ENCODE data around the gene MED9. TPM values are rescaled to one million over a fixed set of nuclear protein-coding genes. Genes with fewer than 3 reads are reported as not detected.

The MED9 gene
- total and polyA plus RNA-seq, 8 donors = 2.9 to 14.5 (median 11.7) TPM

DNA sequence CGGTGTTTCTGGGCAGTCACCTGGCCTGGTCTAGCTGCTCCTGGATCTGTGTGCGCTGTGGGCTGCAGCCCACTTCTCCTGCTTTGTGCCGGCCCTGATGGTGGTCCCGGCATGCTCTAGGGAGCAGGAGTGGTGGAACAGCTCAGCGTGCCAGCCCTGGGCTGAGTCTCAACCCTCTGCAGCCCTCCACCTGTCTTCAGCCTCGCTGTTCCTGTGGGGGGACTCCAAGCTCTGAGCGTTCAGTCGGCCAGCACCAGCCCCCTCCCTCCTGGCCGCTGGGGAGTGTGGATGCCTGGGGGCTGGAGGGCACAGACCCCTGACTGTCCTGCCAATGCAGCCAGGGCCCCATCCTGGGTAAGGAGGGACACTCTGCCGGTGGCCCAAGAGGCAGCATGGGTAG, 43.1 kb downstream of the MED9 start:
- Histone ChIP-seq H3K27me3 (no peaks in the 10 kb centered on the region), H3K36me3 (peaks cover 4 to 21% (median 15%) of the 10 kb centered on the region in 4 donors), H3K27ac (no peak overlapping the region), H3K9me3 (no peaks in the 10 kb centered on the region), H3K4me1 (peaks cover 8 to 22% (median 14%) of the 10 kb centered on the region in 4 donors), H3K4me3 (no peak overlapping the region)
- TF ChIP-seq POLR2A (IDR thresholded peaks at IDR 0.05) (no peak), POLR2AphosphoS5 (IDR thresholded peaks at IDR 0.05) (no peak), EP300 (IDR thresholded peaks at IDR 0.05) (no peak)
- TF ChIP-seq, protein P1, sequence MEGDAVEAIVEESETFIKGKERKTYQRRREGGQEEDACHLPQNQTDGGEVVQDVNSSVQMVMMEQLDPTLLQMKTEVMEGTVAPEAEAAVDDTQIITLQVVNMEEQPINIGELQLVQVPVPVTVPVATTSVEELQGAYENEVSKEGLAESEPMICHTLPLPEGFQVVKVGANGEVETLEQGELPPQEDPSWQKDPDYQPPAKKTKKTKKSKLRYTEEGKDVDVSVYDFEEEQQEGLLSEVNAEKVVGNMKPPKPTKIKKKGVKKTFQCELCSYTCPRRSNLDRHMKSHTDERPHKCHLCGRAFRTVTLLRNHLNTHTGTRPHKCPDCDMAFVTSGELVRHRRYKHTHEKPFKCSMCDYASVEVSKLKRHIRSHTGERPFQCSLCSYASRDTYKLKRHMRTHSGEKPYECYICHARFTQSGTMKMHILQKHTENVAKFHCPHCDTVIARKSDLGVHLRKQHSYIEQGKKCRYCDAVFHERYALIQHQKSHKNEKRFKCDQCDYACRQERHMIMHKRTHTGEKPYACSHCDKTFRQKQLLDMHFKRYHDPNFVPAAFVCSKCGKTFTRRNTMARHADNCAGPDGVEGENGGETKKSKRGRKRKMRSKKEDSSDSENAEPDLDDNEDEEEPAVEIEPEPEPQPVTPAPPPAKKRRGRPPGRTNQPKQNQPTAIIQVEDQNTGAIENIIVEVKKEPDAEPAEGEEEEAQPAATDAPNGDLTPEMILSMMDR (IDR thresholded peaks at IDR 0.05) = no peak
- intact Hi-C loops (cut with DNase I; ENCODE audit: low total_unique reads) = no loop called here
- DNase-seq = no peak
- 90 to 95% (median 93%) methylated on average over 9 to 10 of the region's 10 CpGs for WGBS, 5 donors

- intact Hi-C loops (cut with DNase I; ENCODE audit: low total_unique reads) = no loop called here
- TF ChIP-seq EP300 (IDR thresholded peaks at IDR 0.05) (no peak), POLR2AphosphoS5 (IDR thresholded peaks at IDR 0.05) (no peak), POLR2A (IDR thresholded peaks at IDR 0.05) (no peak)
- TF ChIP-seq, protein P1 (IDR thresholded peaks at IDR 0.05) = no peak
- Histone ChIP-seq H3K4me1 (peaks cover 11 to 30% (median 22%) of the 10 kb centered on the region in 4 donors), H3K36me3 (peaks cover 4 to 21% (median 15%) of the 10 kb centered on the region in 4 donors), H3K4me3 (no peak overlapping the region), H3K27me3 (no peaks in the 10 kb centered on the region), H3K9me3 (no peaks in the 10 kb centered on the region), H3K27ac (no peak overlapping the region)
- no peak for DNase-seq
- WGBS, 5 donors = 89 to 92% (median 90%) methylated on average over 7 to 22 of the region's 22 CpGs
Observed at GRCh38 chr17:17520599-17521232, 43.9 kb downstream of the MED9 start.

DNA sequence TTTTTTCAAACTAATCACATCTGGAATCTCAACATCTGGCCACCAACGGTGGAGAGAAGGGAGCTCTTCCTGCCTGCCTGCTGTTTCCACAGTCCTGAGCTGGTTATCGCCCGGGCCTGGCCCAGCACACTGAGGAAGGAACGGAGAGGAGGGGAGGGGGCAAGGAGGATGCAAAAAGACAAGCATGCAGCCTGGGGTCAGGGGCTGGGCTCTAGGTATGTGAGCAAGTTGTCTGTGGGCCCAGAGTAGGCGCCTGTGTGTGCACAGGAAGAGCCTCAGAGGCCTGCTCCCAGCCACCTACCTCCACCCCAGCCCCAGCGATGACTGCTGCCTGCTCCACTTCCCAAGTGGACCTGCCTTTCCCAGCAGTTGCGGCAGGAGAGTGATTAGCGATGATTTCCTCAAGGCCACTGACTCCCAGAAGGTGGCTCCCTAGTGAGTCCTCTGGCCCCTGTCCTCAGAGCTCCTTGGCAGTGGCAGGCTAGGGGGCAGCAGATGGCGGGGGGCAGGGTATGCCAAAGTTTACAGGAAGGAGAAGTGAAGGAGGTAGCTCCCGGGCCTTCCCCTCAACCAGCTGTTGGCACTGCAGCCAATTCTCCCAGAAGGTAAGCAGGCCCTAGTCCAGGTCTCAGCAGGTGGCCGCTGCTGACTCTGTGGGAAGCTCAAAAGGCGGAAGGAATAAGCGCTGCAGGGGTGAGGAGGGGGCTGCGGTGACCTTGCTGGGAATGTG, 46.4 kb downstream of the MED9 start:
- no peak for TF ChIP-seq POLR2A (IDR thresholded peaks at IDR 0.05)
- TF ChIP-seq EP300 (IDR thresholded peaks at IDR 0.05) = no peak
- TF ChIP-seq, protein P1 (IDR thresholded peaks at IDR 0.05) = peak in 2 of 7 experiments; percentile 22 to 29
- TF ChIP-seq POLR2AphosphoS5 (IDR thresholded peaks at IDR 0.05) = peak in 2 of 3 donors; percentile 11 to 15
- peak in 1 of 2 donors; percentile 89 for DNase-seq
- Histone ChIP-seq H3K27me3 (no peaks in the 10 kb centered on the region), H3K4me3 (no peak overlapping the region), H3K4me1 (peaks cover 20 to 51% (median 42%) of the 10 kb centered on the region in 4 donors), H3K36me3 (peaks cover 4 to 21% (median 15%) of the 10 kb centered on the region in 4 donors), H3K9me3 (no peaks in the 10 kb centered on the region), H3K27ac (peak overlapping the region; percentile 43 to 69 (median 48))
- 29 to 50% (median 41%) methylated on average over 9 to 14 of the region's 14 CpGs for WGBS, 5 donors
- intact Hi-C loops (cut with DNase I; ENCODE audit: low total_unique reads) = no loop called here

DNA sequence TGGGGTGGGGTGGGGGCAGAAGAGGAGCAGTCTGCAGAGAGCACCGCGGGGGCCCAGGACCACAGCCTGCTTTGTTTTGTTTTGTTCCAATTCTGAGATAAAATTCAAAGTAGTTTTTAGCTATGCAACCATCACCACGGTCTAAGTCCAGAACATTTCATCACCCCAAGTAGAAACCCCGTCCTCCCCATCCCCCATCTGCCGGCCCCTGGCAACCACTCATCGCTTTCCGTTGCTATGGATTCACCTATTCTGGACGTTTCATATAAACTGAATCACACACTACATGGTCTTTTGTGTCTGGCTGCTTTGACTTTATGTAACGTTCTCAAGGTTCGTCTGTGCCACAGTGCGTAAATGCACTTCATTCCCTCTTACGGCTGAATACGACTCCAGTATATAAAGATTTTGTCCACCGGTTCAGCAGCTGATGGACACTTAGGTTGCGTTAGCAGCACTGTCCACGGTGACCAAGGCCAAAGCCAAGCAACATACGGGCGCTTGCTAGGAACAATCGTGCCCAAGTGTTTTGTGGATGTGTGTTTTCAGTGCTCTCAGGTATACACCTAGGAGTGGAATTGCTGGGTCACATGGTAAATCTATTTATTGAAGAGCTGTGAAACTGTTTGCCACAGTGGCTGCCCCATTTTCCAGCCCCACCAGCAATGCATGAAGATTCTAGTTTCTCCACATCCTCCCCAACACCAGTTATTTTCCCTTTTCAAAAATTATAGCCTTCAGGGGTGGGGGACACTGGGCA, 47.1 kb downstream of the MED9 start:
- Histone ChIP-seq H3K27me3 (no peaks in the 10 kb centered on the region), H3K9me3 (no peaks in the 10 kb centered on the region), H3K36me3 (peaks cover 4 to 21% (median 15%) of the 10 kb centered on the region in 4 donors), H3K4me3 (no peak overlapping the region), H3K27ac (peak overlapping the region; percentile 43 to 69 (median 48)), H3K4me1 (peaks cover 20 to 59% (median 49%) of the 10 kb centered on the region in 4 donors)
- no peak for TF ChIP-seq EP300 (IDR thresholded peaks at IDR 0.05)
- TF ChIP-seq, protein P1 (IDR thresholded peaks at IDR 0.05) = no peak
- TF ChIP-seq POLR2A (IDR thresholded peaks at IDR 0.05) = no peak
- no peak for TF ChIP-seq POLR2AphosphoS5 (IDR thresholded peaks at IDR 0.05)
- 73 to 83% (median 77%) methylated on average over 19 of the region's 19 CpGs for WGBS, 5 donors
- intact Hi-C loops (cut with DNase I; ENCODE audit: low total_unique reads) = no loop called here
- DNase-seq = no peak
